HepG2 (cell line): Measurements from ENCODE around the gene KMT2E. TPM values are rescaled to one million over a fixed set of nuclear protein-coding genes. Genes with fewer than 3 reads are reported as not detected.

ENCODE experiments used
- ATF7-NPFF ChIP-seq: sonication (generic); formaldehyde crosslinking; IDR thresholded peaks from 2 replicates; pipeline ENCODE4 v1.8.1; 2023; ENCODE audit warnings: mild to moderate bottlenecking, low read depth, missing genetic modification reagents, moderate library complexity
- DR1 ChIP-seq: sonication (generic); formaldehyde crosslinking; IDR thresholded peaks from 2 replicates; pipeline ENCODE4 v1.8.0; 2021; ENCODE audit warnings: mild to moderate bottlenecking, missing genetic modification reagents, inconsistent platforms
- HNRNPH1 ChIP-seq: fragments of 200-400 bp; formaldehyde crosslinking; optimal IDR thresholded peaks from 2 replicates; pipeline ENCODE3; 2017; ENCODE audit warnings: mild to moderate bottlenecking, low read depth, low read length
- IKZF1 ChIP-seq: fragments of 450-650 bp; IDR thresholded peaks from 2 replicates; pipeline ENCODE4 v1.7.1; 2016
- MAZ ChIP-seq, 2 experiments: sonication (generic) in 1 of 2; formaldehyde crosslinking in 1 of 2; IDR thresholded peaks; 2 replicates each; pipeline versions ENCODE4 v1.5.0 to v1.6.1; 2012 to 2020; ENCODE audit warnings: low read depth in 2 of 2, mild to moderate bottlenecking in 2 of 2, borderline replicate concordance in 1 of 2, improper control_type of control experiment in 1 of 2, low read length in 1 of 2, missing genetic modification reagents in 1 of 2, moderate library complexity in 1 of 2
- NONO ChIP-seq, 2 experiments: fragments of 450-650 bp in 1 of 2; sonication (generic) in 1 of 2; formaldehyde crosslinking in 1 of 2; IDR thresholded peaks in 1 of 2; conservative IDR thresholded peaks in 1 of 2; 2 replicates each; pipeline versions ENCODE4 v1.6.1 to v1.8.0; 2017 to 2022; ENCODE audit warnings: mild to moderate bottlenecking in 1 of 2, missing genetic modification reagents in 1 of 2, moderate library complexity in 1 of 2
- PAF1 ChIP-seq: IDR thresholded peaks from 2 replicates; pipeline ENCODE4 v1.6.1; 2016; ENCODE audit warnings: missing genetic modification reagents, missing compliant biosample characterization
- SKI ChIP-seq: fragments of 450-650 bp; IDR thresholded peaks from one replicate; pipeline ENCODE4 v1.6.1; 2018; ENCODE audit warnings: mild to moderate bottlenecking; ENCODE audit not compliant: partially characterized antibody
- ZFYVE20 ChIP-seq: sonication (generic); formaldehyde crosslinking; IDR thresholded peaks from 2 replicates; pipeline ENCODE4 v1.8.0; 2023; ENCODE audit warnings: low read depth, mild to moderate bottlenecking, moderate library complexity, missing genetic modification reagents, borderline replicate concordance
- ZNF432 ChIP-seq: sonication (generic); formaldehyde crosslinking; IDR thresholded peaks from 2 replicates; pipeline ENCODE4 v1.5.0; 2020; ENCODE audit warnings: missing genetic modification reagents, mild to moderate bottlenecking, borderline replicate concordance
- ZNF460 ChIP-seq: sonication (generic); formaldehyde crosslinking; IDR thresholded peaks from 2 replicates; pipeline ENCODE4 v1.5.1; 2020; ENCODE audit warnings: missing genetic modification reagents, mild to moderate bottlenecking, borderline replicate concordance
- ZNF496 ChIP-seq: sonication (generic); formaldehyde crosslinking; IDR thresholded peaks from 2 replicates; pipeline ENCODE4 v1.8.1; 2023; ENCODE audit warnings: mild to moderate bottlenecking, moderate library complexity, missing genetic modification reagents; ENCODE audit not compliant: insufficient replicate concordance
- ZNF567 ChIP-seq: sonication (generic); formaldehyde crosslinking; IDR thresholded peaks from 2 replicates; pipeline ENCODE4 v1.8.1; 2023; ENCODE audit warnings: mild to moderate bottlenecking, missing genetic modification reagents, borderline replicate concordance
- ZNF792 ChIP-seq: IDR thresholded peaks from 2 replicates; pipeline ENCODE4 v1.6.1; 2016
- ZSCAN5A ChIP-seq: sonication (generic); formaldehyde crosslinking; IDR thresholded peaks from 2 replicates; pipeline ENCODE4 v1.8.0; 2022; ENCODE audit warnings: mild to moderate bottlenecking, missing genetic modification reagents, borderline replicate concordance
- polyA plus RNA-seq, 8 experiments: library from polyadenylated mRNA; depleted of rRNA in 3 of 8; stranded (reverse) in 7 of 8; unstranded in 1 of 8; fragments of >200 nt; fragmentation: Illumina TruSeq in 4 of 8; extraction: Trizol in 4 of 8; gene quantifications; 2 replicates each; pipeline versions ENCODE4 v1.2.1 to v1.2.3, GENCODE V29; 2011 to 2016; ENCODE audit warnings: low read depth in 4 of 8, missing spikeins in 1 of 8, mixed read lengths in 1 of 8; ENCODE audit not compliant: insufficient read depth in 1 of 8
- total RNA-seq, 5 experiments: library from RNA; depleted of rRNA; stranded (reverse); fragments of >200 nt; fragmentation: Illumina TruSeq; extraction: Trizol; gene quantifications; 2 replicates each; pipeline ENCODE4 v1.2.3, GENCODE V29; 2016; ENCODE audit warnings: low read depth in 1 of 5
- TF ChIP-seq, protein P1 (sequence below): sonication (generic); formaldehyde crosslinking; conservative IDR thresholded peaks from 2 replicates; pipeline ENCODE4 v1.4.0; 2020; ENCODE audit warnings: missing genetic modification reagents
- TF ChIP-seq, protein P2 (sequence below): sonication (generic); formaldehyde crosslinking; IDR thresholded peaks from 2 replicates; pipeline ENCODE4 v1.4.0; 2020; ENCODE audit warnings: mild to moderate bottlenecking, missing genetic modification reagents
- TF ChIP-seq, protein P3 (sequence below): sonication (generic); formaldehyde crosslinking; IDR thresholded peaks from 2 replicates; pipeline ENCODE4 v1.5.0; 2020; ENCODE audit warnings: missing genetic modification reagents, mild to moderate bottlenecking, borderline replicate concordance
- TF ChIP-seq, protein P4 (sequence below), 2 experiments: fragments of 450-650 bp in 1 of 2; sonication (generic) in 1 of 2; formaldehyde crosslinking; IDR thresholded peaks; 2 replicates each; pipeline versions ENCODE4 v1.5.0 to v1.8.0; 2020 to 2022; ENCODE audit warnings: mild to moderate bottlenecking in 1 of 2, missing genetic modification reagents in 1 of 2
- TF ChIP-seq, protein P5 (sequence below): IDR thresholded peaks from 2 replicates; pipeline ENCODE4 v1.6.1; 2016; ENCODE audit warnings: low read depth, borderline replicate concordance

KMT2E gene
- total and polyA plus RNA-seq, 2 of the 13 experiments (the other 11 are each of a cell fraction or from before 2014, with no cell fraction given), result 6.3 to 24.4 TPM

DNA sequence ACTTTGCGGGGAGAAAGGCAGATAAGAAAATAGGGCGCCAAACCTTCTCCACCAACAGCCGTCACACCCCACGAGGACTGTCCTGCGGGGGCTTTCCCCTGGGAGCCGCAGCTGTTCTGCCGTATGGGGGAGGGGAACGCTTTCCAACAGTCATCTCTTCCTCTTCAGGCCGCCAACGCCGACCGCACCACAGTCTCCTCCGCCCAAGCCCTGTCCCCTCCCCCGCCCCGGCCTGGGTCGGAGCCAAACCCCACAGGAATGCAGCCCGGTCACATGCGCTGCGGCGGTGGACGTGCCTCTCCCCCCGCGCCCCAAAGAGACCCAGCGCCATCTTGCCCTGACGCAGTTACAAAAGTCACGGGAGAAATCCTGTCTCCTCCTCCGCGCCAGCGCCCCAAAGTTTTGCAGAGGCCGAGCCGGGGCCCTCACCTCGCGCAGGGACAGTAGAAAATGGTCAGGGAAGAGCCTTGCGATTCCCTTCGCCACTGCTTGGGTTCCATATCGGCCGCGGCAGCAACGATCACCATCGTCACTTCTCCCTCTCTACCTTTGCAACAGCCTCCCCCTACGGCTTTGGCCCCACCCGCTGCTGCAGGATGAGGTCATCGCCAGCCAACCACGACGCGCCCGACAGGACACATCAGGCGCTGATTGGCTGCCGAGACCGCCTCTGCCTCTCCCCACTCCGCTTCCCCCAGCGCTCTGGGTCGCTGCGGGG, 1.3 kb upstream of the KMT2E start (continued):
- TF ChIP-seq, protein P1, sequence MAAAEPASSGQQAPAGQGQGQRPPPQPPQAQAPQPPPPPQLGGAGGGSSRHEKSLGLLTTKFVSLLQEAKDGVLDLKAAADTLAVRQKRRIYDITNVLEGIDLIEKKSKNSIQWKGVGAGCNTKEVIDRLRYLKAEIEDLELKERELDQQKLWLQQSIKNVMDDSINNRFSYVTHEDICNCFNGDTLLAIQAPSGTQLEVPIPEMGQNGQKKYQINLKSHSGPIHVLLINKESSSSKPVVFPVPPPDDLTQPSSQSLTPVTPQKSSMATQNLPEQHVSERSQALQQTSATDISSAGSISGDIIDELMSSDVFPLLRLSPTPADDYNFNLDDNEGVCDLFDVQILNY (CRISPR knock-in tag), result no peak
- TF ChIP-seq ZNF792 (peak; percentile 93), HNRNPH1 (no peak), MAZ (IDR thresholded peaks at IDR 0.05; ENCODE audit: borderline replicate concordance, low read depth, low read length) (peak; percentile 76; the same call in 1 of the 2 replicates), MAZ (CRISPR knock-in tag; IDR thresholded peaks at IDR 0.05; ENCODE audit: low read depth) (peak; percentile 90), ZNF460 (CRISPR knock-in tag) (peak; percentile 35; the same call in 1 of the 2 replicates), PAF1 (peak; percentile 69), ZNF567 (no peak), ZFYVE20 (CRISPR knock-in tag) (no peak), NONO (IDR thresholded peaks at IDR 0.05) (no peak), NONO (CRISPR knock-in tag; conservative IDR thresholded peaks at IDR 0.05) (peak; percentile 98), ATF7-NPFF (peak; percentile 77), ZNF432 (CRISPR knock-in tag) (0 out of 2 replicates have a peak, but pooled peaks have one; percentile 34), DR1 (CRISPR knock-in tag) (peak; percentile 87), ZSCAN5A (CRISPR knock-in tag) (peak; percentile 96), ZNF496 (CRISPR knock-in tag) (no peak), SKI (peak; percentile 73), IKZF1 (no peak)
- TF ChIP-seq, protein P2, sequence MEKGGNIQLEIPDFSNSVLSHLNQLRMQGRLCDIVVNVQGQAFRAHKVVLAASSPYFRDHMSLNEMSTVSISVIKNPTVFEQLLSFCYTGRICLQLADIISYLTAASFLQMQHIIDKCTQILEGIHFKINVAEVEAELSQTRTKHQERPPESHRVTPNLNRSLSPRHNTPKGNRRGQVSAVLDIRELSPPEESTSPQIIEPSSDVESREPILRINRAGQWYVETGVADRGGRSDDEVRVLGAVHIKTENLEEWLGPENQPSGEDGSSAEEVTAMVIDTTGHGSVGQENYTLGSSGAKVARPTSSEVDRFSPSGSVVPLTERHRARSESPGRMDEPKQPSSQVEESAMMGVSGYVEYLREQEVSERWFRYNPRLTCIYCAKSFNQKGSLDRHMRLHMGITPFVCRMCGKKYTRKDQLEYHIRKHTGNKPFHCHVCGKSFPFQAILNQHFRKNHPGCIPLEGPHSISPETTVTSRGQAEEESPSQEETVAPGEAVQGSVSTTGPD (CRISPR knock-in tag), result no peak
- TF ChIP-seq, protein P3, sequence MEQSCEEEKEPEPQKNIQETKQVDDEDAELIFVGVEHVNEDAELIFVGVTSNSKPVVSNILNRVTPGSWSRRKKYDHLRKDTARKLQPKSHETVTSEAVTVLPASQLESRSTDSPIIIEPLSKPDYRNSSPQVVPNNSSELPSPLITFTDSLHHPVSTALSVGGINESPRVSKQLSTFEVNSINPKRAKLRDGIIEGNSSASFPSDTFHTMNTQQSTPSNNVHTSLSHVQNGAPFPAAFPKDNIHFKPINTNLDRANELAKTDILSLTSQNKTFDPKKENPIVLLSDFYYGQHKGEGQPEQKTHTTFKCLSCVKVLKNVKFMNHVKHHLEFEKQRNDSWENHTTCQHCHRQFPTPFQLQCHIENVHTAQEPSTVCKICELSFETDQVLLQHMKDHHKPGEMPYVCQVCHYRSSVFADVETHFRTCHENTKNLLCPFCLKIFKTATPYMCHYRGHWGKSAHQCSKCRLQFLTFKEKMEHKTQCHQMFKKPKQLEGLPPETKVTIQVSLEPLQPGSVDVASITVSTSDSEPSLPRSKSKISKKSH (CRISPR knock-in tag), result peak; percentile 93
- TF ChIP-seq, protein P4, sequence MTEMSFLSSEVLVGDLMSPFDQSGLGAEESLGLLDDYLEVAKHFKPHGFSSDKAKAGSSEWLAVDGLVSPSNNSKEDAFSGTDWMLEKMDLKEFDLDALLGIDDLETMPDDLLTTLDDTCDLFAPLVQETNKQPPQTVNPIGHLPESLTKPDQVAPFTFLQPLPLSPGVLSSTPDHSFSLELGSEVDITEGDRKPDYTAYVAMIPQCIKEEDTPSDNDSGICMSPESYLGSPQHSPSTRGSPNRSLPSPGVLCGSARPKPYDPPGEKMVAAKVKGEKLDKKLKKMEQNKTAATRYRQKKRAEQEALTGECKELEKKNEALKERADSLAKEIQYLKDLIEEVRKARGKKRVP (CRISPR knock-in tag; IDR thresholded peaks at IDR 0.05), result peak in 1 of 2 experiments; percentile 83; a peak in 2 of 4 replicates
- TF ChIP-seq, protein P5, sequence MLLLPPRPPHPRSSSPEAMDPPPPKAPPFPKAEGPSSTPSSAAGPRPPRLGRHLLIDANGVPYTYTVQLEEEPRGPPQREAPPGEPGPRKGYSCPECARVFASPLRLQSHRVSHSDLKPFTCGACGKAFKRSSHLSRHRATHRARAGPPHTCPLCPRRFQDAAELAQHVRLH, result peak; percentile 87
